Vagina (tissue), 2 donors: Measurements from ENCODE around the gene TEKT2.

Experiments
- POLR2A ChIP-seq, 2 donors: fragments of 450-650 bp; IDR thresholded peaks; one replicate each; pipeline ENCODE4 v1.6.1; 2017; ENCODE audit warnings: antibody characterized with exemption in 2 of 2, mild to moderate bottlenecking in 2 of 2, moderate library complexity in 2 of 2
- POLR2AphosphoS5 ChIP-seq, 2 donors: sonication (generic); formaldehyde crosslinking; IDR thresholded peaks; one replicate each; pipeline ENCODE4 v1.9.0; 2017; ENCODE audit warnings: antibody characterized with exemption in 2 of 2, mild to moderate bottlenecking in 2 of 2, low read depth in 1 of 2; ENCODE audit not compliant: insufficient read depth in 1 of 2
- TF ChIP-seq, protein P1 (sequence below), 3 experiments: fragments of 450-650 bp in 2 of 3; fragments of 200-600 bp in 1 of 3; sonication (generic) in 1 of 3; IDR thresholded peaks; one replicate each; pipeline ENCODE4 v1.5.1; 2017 to 2019; ENCODE audit warnings: antibody characterized with exemption in 3 of 3, mild to moderate bottlenecking in 2 of 3, moderate library complexity in 2 of 3

DNA sequence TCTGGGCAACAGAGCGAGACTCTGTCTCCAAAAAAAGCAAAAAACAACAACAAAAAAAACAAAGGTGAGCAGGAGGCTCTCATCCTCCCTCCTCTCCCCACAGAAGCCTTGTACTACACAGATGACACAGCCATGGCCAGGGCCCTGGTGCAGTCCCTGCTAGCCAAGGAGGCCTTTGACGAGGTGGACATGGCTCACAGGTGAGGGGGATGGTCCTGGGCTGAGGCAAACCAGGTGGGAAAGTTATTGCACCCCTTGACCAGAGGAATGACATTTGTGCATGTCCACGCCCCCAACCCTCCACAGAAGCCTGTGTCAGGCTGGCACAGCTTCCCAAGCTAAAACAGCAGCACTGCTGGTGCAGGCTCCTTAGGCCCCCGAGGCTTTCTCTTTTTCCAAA lies 7.2 kb downstream of the TEKT2 start:
- TF ChIP-seq, protein P1, sequence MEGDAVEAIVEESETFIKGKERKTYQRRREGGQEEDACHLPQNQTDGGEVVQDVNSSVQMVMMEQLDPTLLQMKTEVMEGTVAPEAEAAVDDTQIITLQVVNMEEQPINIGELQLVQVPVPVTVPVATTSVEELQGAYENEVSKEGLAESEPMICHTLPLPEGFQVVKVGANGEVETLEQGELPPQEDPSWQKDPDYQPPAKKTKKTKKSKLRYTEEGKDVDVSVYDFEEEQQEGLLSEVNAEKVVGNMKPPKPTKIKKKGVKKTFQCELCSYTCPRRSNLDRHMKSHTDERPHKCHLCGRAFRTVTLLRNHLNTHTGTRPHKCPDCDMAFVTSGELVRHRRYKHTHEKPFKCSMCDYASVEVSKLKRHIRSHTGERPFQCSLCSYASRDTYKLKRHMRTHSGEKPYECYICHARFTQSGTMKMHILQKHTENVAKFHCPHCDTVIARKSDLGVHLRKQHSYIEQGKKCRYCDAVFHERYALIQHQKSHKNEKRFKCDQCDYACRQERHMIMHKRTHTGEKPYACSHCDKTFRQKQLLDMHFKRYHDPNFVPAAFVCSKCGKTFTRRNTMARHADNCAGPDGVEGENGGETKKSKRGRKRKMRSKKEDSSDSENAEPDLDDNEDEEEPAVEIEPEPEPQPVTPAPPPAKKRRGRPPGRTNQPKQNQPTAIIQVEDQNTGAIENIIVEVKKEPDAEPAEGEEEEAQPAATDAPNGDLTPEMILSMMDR (IDR thresholded peaks at IDR 0.05), result no peak
- no peak for TF ChIP-seq POLR2AphosphoS5 (IDR thresholded peaks at IDR 0.05; ENCODE audit: insufficient read depth in 1 of 2, low read depth in 1 of 2)
- no peak for TF ChIP-seq POLR2A (IDR thresholded peaks at IDR 0.05)
